ENCODE measurements around the gene PVALEF. TPM values are rescaled to one million over a fixed set of nuclear protein-coding genes. Genes with fewer than 3 reads are reported as not detected.
A peak's percentile ranks its signal among the peaks of the same experiment; 100 is the strongest.

PVALEF gene
- total and polyA plus RNA-seq, 2 of the 8 experiments (the other 6 are each of a cell fraction or from before 2014, with no cell fraction given), result 0.03 TPM; not detected in 1

DNA sequence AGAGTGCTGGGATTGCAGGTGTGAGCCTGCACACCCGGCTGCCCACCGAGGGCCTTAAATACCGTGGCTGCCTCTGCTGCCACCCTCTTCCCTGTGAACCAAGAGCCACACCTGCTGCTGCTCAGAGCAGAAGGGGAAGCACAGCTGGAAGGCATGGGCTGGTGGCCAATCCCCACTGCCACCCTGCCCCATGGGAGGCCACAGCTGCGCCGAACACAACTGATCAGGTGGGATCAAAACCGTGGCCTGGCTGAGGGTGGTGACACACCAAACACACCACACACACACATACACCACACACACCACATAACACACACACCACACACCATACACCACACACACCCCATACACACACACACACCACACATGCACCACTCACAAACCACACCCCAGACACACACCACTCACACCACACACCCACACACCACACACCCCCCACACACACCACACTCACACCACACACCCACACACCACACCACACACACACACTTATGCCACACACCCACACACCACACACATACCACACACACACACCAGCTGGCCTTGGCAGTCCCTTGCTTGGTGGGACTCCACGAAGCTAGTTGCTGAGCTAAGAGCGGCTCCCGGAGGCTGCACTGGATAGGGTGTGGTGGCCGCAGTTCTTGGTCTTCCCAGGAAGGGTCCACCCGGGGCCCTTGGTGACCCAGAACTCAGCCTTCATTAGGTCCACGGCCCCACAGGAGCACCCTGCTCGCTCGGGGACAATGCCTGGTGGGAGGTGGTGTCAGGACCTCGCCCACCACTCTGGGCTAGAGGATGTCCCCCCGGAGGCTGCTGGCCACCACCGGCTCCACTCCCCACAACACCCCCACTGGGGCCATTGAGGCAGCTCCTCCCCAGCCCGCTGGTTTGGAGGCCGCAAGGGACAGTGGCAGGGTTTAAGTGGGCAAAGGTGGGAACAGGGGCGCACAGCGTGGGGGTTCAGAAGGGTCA is 42.6 kb downstream of the PVALEF start:
- H2BK120ac ChIP-seq (replicated peaks; ENCODE audit: low read depth, low read length), result no peak overlapping the region
- H3K4ac ChIP-seq (replicated peaks; ENCODE audit: insufficient read length, low read depth, low read length), result peak overlapping the region; percentile 3
- no peaks in the 10 kb centered on the region for H3K27me3 ChIP-seq (replicated peaks in 1 of 4; ENCODE audit: control insufficient read depth in 3 of 4, extremely low read depth in 1 of 4, insufficient read depth in 3 of 4, low read length in 3 of 4)
- H3K9me3 ChIP-seq (ENCODE audit: insufficient read depth in 2 of 2, low read depth in 1 of 2, low read length in 1 of 2), result no peaks in the 10 kb centered on the region
- no peak overlapping the region; the same call in 1 of the 2 replicates for H2BK5ac ChIP-seq (ENCODE audit: low read depth, low read length)
- H3K18ac ChIP-seq (ENCODE audit: extremely low read depth, low read length), result no peak overlapping the region
- H3K36me3 ChIP-seq (ENCODE audit: control insufficient read depth in 2 of 4, insufficient read depth in 4 of 4, low read length in 3 of 4), result peaks cover 0 to 3% (median 0%) of the 10 kb centered on the region in 4 experiments; a peak in 3 of 8 replicates
- H3K9ac ChIP-seq (replicated peaks in 1 of 4; ENCODE audit: extremely low read depth in 1 of 4, low read depth in 3 of 4, low read length in 3 of 4), result no peak overlapping the region
- no peak overlapping the region for H3K4me2 ChIP-seq (ENCODE audit: insufficient read depth in 1 of 2, low read depth in 2 of 2, low read length in 2 of 2)
- peaks cover 5% of the 10 kb centered on the region; the same call in 1 of the 2 replicates for H3K79me1 ChIP-seq (ENCODE audit: low read depth, low read length)
- H4K91ac ChIP-seq (replicated peaks; ENCODE audit: insufficient read length, low read length), result no peak overlapping the region
- H3K27ac ChIP-seq (ENCODE audit: low read depth, low read length), result no peak overlapping the region
- DNase-seq (ENCODE audit: low read depth in 1 of 2, low spot score in 2 of 2) (no peak), FAIRE-seq (no peak)
- H3K79me2 ChIP-seq (ENCODE audit: control insufficient read depth in 1 of 2, insufficient read depth in 2 of 2, low read length in 2 of 2), result no peaks in the 10 kb centered on the region; a peak in 2 of 4 replicates
- H4K20me1 ChIP-seq (replicated peaks in 1 of 2; ENCODE audit: control insufficient read depth in 1 of 2, insufficient read depth in 2 of 2, low read length in 2 of 2), result peaks cover 3 to 15% of the 10 kb centered on the region in 2 experiments
- H2AK5ac ChIP-seq (ENCODE audit: low read depth, low read length), result no peak overlapping the region
- no peak overlapping the region for H3K4me3 ChIP-seq (ENCODE audit: extremely low read depth in 1 of 4, insufficient read depth in 2 of 4, low read depth in 3 of 4, low read length in 4 of 4)
- H2BK15ac ChIP-seq (ENCODE audit: low read length), result no peak overlapping the region
- no peaks in the 10 kb centered on the region; a peak in 1 of 7 replicates for H3K4me1 ChIP-seq (replicated peaks in 1 of 4; ENCODE audit: control insufficient read depth in 3 of 4, insufficient read depth in 4 of 4, low read length in 3 of 4)
- ChIA-PET POLR2A (ENCODE audit: partially characterized antibody) (interaction anchor here (1.2 kb wide), 1 partner anchor 81 kb away, joined by 3 read pairs; no protein-coding TSS in a partner anchor), CTCF (ENCODE audit: partially characterized antibody) (interaction anchor here (1.5 kb wide), 2 partner anchors 13 to 176 kb away, joined by 3 to 4 read pairs; no protein-coding TSS in a partner anchor)
- H2BK20ac ChIP-seq (ENCODE audit: low read length), result no peak overlapping the region
- no peak overlapping the region for H3K23ac ChIP-seq (ENCODE audit: insufficient read length)
- H2AFZ ChIP-seq (ENCODE audit: low read length), result no peak overlapping the region
- 95% methylated on average over 21 of the region's 21 CpGs; no CpG with 5 or more reads in 1 of the 2 experiments for WGBS, 2 experiments (ENCODE audit: extremely low coverage in 1 of 2, insufficient coverage in 1 of 2, insufficient read length in 1 of 2, insufficient replicate concordance in 2 of 2, low coverage in 1 of 2, low lambda C conversion rate in 2 of 2, missing lambda C conversion rate in 1 of 2)
- peak overlapping the region; percentile 98 for H3K56ac ChIP-seq (replicated peaks; ENCODE audit: insufficient read length, low read depth, low read length)
- H3K14ac ChIP-seq (ENCODE audit: insufficient read length), result no peak overlapping the region
- no peak overlapping the region for H4K8ac ChIP-seq (ENCODE audit: extremely low read depth, insufficient read depth, low read length)
- no peak overlapping the region for H4K5ac ChIP-seq (ENCODE audit: insufficient read length, low read depth, low read length)
- no peak overlapping the region for H2BK12ac ChIP-seq (ENCODE audit: low read depth, low read length)
- peaks cover 3% of the 10 kb centered on the region; the same call in 1 of the 2 replicates for H3K23me2 ChIP-seq (ENCODE audit: low read depth, low read length)
- TF ChIP-seq RBBP5 (IDR thresholded peaks at IDR 0.05; ENCODE audit: borderline replicate concordance, low read depth, low read length), result no peak
- no peak for TF ChIP-seq TAF1 (IDR thresholded peaks at IDR 0.05; ENCODE audit: low read depth, low read length)
- no peak for TF ChIP-seq TCF12 (IDR thresholded peaks at IDR 0.05; ENCODE audit: low read depth, low read length)
- no peak for TF ChIP-seq PHF8 (conservative IDR thresholded peaks at IDR 0.05; ENCODE audit: low read depth, low read length)
- no peak for TF ChIP-seq RNF2 (IDR thresholded peaks at IDR 0.05; ENCODE audit: borderline replicate concordance, low read depth, low read length, missing control alignments, poor library complexity, severe bottlenecking)
- no peak for TF ChIP-seq CBX5 (IDR thresholded peaks at IDR 0.05; ENCODE audit: low read depth, low read length)
- no peak for TF ChIP-seq NANOG (IDR thresholded peaks at IDR 0.05; ENCODE audit: insufficient read depth, low read depth, low read length, poor library complexity, severe bottlenecking)
- TF ChIP-seq EZH2 (IDR thresholded peaks at IDR 0.05; ENCODE audit: low read depth, low read length, severe bottlenecking), result no peak
- TF ChIP-seq CBX8 (IDR thresholded peaks at IDR 0.05; ENCODE audit: borderline replicate concordance, low read depth, low read length), result no peak
- TF ChIP-seq GABPA (IDR thresholded peaks at IDR 0.05; ENCODE audit: borderline replicate concordance, insufficient read depth, low read length), result no peak
